Measurements from ENCODE around the gene ENOX1.

- TF ChIP-seq MTF1 (CRISPR knock-in tag; IDR thresholded peaks at IDR 0.05; ENCODE audit: borderline replicate concordance), result no peak
- TF ChIP-seq CTCF (IDR thresholded peaks at IDR 0.05 in 2 of 3, conservative IDR thresholded peaks at IDR 0.05 in 1 of 3; ENCODE audit: insufficient read depth in 2 of 3, low read depth in 1 of 3, low read length in 3 of 3), result no peak
- TF ChIP-seq CBX8 (IDR thresholded peaks at IDR 0.05; ENCODE audit: borderline replicate concordance, extremely low read depth, low read depth, low read length, poor library complexity, severe bottlenecking), result no peak
- no peak for TF ChIP-seq EZH2 (IDR thresholded peaks at IDR 0.05; ENCODE audit: borderline replicate concordance, low read depth, low read length)
- TF ChIP-seq ZNF41 (CRISPR knock-in tag; conservative IDR thresholded peaks at IDR 0.05), result no peak
- TF ChIP-seq DEAF1 (CRISPR knock-in tag; IDR thresholded peaks at IDR 0.05), result no peak
- TF ChIP-seq ZMIZ1 (IDR thresholded peaks at IDR 0.05; ENCODE audit: low read depth in 2 of 2, low read length in 2 of 2), result no peak
- no peak for TF ChIP-seq HDAC2 (IDR thresholded peaks at IDR 0.05)
- no peak for TF ChIP-seq ZBTB33 (CRISPR knock-in tag; IDR thresholded peaks at IDR 0.05)
- no peak for TF ChIP-seq POLR2AphosphoS5 (IDR thresholded peaks at IDR 0.05; ENCODE audit: control insufficient read depth, insufficient read depth, low read depth, low read length)
- TF ChIP-seq TCFL5 (CRISPR knock-in tag; conservative IDR thresholded peaks at IDR 0.05), result no peak
- TF ChIP-seq REST (IDR thresholded peaks at IDR 0.05; ENCODE audit: borderline replicate concordance), result no peak
- no peak for TF ChIP-seq REST (CRISPR knock-in tag; IDR thresholded peaks at IDR 0.05; ENCODE audit: low read depth)
Observed at GRCh38 chr13:43648733-43649132, 138.0 kb downstream of the ENOX1 start.
